GM06990 (cell line): Measurements from ENCODE around the gene DSCAM.

Experiments used
- DNase-seq: peaks from one replicate; pipeline ENCODE4 v3.0.0-alpha.2; 2011; ENCODE audit not compliant: insufficient read length; ENCODE audit errors: extremely low read depth
- H3K27me3 ChIP-seq: replicated peaks from 2 replicates; pipeline ENCODE4 v1.6.0; 2011; ENCODE audit warnings: low read length; ENCODE audit not compliant: control insufficient read depth, insufficient read depth
- H3K36me3 ChIP-seq: 2 replicates; pipeline ENCODE4 v1.5.1; 2011; ENCODE audit warnings: low read length; ENCODE audit not compliant: control insufficient read depth, insufficient read depth
- H3K4me3 ChIP-seq: replicated peaks from 2 replicates; pipeline ENCODE4 v1.5.1; 2011; ENCODE audit warnings: low read depth, mild to moderate bottlenecking, control low read depth, low read length
- CTCF ChIP-seq: IDR thresholded peaks from 2 replicates; pipeline ENCODE4 v1.5.1; 2011; ENCODE audit warnings: low read length, control low read depth, mild to moderate bottlenecking, inconsistent platforms; ENCODE audit not compliant: insufficient read depth, poor library complexity, severe bottlenecking

The DSCAM gene

GRCh38 chr21:40531431-40532110 is 315.4 kb downstream of the DSCAM start:
- no peaks in the 10 kb centered on the region for H3K27me3 ChIP-seq
- no peak overlapping the region for H3K4me3 ChIP-seq
- no peak for DNase-seq
- no peaks in the 10 kb centered on the region for H3K36me3 ChIP-seq
- no peak for TF ChIP-seq CTCF

- no peak for DNase-seq
These were observed 315.9 kb downstream of the DSCAM start for GRCh38 chr21:40531016-40531415.

GRCh38 chr21:40517646-40518045 is 329.3 kb downstream of the DSCAM start:
- no peak for DNase-seq
- TF ChIP-seq CTCF: no peak
- Histone ChIP-seq H3K36me3 (no peaks in the 10 kb centered on the region), H3K27me3 (no peaks in the 10 kb centered on the region), H3K4me3 (no peak overlapping the region)

More at GRCh38 chr21:40531016-40531415, 315.9 kb downstream of the DSCAM start:
- no peaks in the 10 kb centered on the region for H3K27me3 ChIP-seq
- no peak overlapping the region for H3K4me3 ChIP-seq
- TF ChIP-seq CTCF: no peak
- no peaks in the 10 kb centered on the region for H3K36me3 ChIP-seq

- Histone ChIP-seq H3K27me3 (no peaks in the 10 kb centered on the region), H3K4me3 (no peak overlapping the region), H3K36me3 (no peaks in the 10 kb centered on the region)
- DNase-seq: no peak
- TF ChIP-seq CTCF: no peak
These were observed 330.6 kb downstream of the DSCAM start for GRCh38 chr21:40516335-40516734.

GRCh38 chr21:40512590-40512989 is 334.4 kb downstream of the DSCAM start:
- TF ChIP-seq CTCF: peak; percentile 42
- no peak for DNase-seq
- no peak overlapping the region for H3K4me3 ChIP-seq
- H3K36me3 ChIP-seq: no peaks in the 10 kb centered on the region
- H3K27me3 ChIP-seq: no peaks in the 10 kb centered on the region

GRCh38 chr21:40507978-40508377 is 339.0 kb downstream of the DSCAM start:
- no peak overlapping the region for H3K4me3 ChIP-seq
- TF ChIP-seq CTCF: no peak
- H3K36me3 ChIP-seq: no peaks in the 10 kb centered on the region
- no peak for DNase-seq
- no peaks in the 10 kb centered on the region for H3K27me3 ChIP-seq
